Activated CD8-positive, alpha-beta T cell treated with anti-CD3 and anti-CD28 coated beads for 36 hours (primary cell): ENCODE results near the gene SCAF1. TPM values are rescaled to one million over a fixed set of nuclear protein-coding genes. Genes with fewer than 3 reads are reported as not detected.

Source experiments
- ATAC-seq: fragments of 200-7000 bp; cut with Tn5 transposase; one replicate; pipeline ENCODE4 v1.10.0; 2021; ENCODE audit warnings: mild to moderate bottlenecking, moderate library complexity
- CTCF ChIA-PET: fragments of 350-600 bp; sonication (Branson Sonifier 250); formaldehyde crosslinking; loops from one replicate; lab custom pipeline; 2021; ENCODE audit warnings: antibody characterized with exemption; lab: Charles Lee
- POLR2A ChIA-PET: fragments of 350-600 bp; sonication (Branson Sonifier 250); formaldehyde crosslinking; loops from one replicate; lab custom pipeline; 2021; ENCODE audit warnings: antibody characterized with exemption; lab: Charles Lee
- DNase-seq: peaks from one replicate; pipeline ENCODE4 v3.0.0-alpha.2; 2020
- H3K27ac Mint-ChIP-seq: one replicate; pipeline ENCODE4 v1.8.0; 2021; ENCODE audit warnings: mild to moderate bottlenecking, mixed read lengths
- H3K27me3 Mint-ChIP-seq: one replicate; pipeline ENCODE4 v1.8.0; 2021; ENCODE audit warnings: mixed read lengths
- H3K36me3 Mint-ChIP-seq: one replicate; pipeline ENCODE4 v1.8.0; 2021; ENCODE audit warnings: low read depth, mixed read lengths
- H3K4me1 Mint-ChIP-seq: one replicate; pipeline ENCODE4 v1.8.0; 2021; ENCODE audit warnings: low read depth, mixed read lengths
- H3K4me3 Mint-ChIP-seq: one replicate; pipeline ENCODE4 v1.8.0; 2021; ENCODE audit warnings: mild to moderate bottlenecking, moderate library complexity, mixed read lengths
- H3K9me3 Mint-ChIP-seq: one replicate; pipeline ENCODE4 v1.8.0; 2021; ENCODE audit warnings: mixed read lengths
- intact Hi-C: fragments of 100-400 bp; cut with micrococcal nuclease; formaldehyde crosslinking; loops from one replicate; pipeline ENCODE4 v1.10.0; 2022
- total RNA-seq, 2 experiments: library from RNA; stranded (reverse); gene quantifications; one replicate each; pipeline ENCODE4 v1.2.3, GENCODE V29; 2021
- TF ChIP-seq, protein P1 (sequence below): fragments of 200-600 bp; IDR thresholded peaks from one replicate; pipeline ENCODE4 v1.8.0; 2022; ENCODE audit warnings: antibody characterized with exemption, mild to moderate bottlenecking

SCAF1 gene
- total RNA-seq, 2 experiments from 2014 or later = 54.5 to 57.2 TPM

DNA sequence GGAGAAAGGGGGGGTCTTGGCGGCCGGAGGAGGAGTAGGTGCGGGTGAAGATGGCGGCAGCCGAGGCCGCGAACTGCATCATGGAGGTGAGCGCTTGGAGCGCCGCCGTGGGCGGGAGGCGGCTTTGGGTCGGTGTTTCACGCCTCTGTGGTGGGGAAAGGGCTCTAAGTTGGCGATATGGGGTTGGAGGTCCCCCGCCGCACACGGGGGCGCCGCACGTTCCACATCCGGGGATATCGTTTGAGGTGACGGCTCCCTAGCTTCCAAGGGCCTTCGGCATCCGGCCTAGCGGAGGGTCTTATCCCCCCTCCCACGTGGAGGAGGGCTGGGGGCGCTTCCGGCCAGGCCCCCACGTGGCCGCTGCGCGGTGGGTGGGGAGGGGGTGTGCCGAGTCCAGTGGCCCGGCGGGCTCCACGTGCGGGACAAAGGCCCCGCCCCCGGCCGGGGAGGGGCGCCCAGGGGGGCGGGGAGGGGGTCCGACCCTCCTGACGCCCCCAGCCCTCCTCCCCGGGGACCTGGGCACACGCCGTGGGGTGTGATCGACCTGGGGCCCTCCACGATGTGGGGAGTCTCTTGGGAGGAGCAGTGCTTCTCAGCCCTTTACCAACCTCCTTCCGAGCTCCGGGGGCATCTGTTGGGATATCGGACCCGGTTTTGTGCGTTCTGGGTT, 35.4 kb downstream of the SCAF1 start, which contains the start of gene PRMT1:
Gene PRMT1, plus strand, starts transcription at position 41 of the 670 bp plus-strand sequence. Its CDS starts 10 bp downstream, at position 51.
- no peak for ATAC-seq
- TF ChIP-seq, protein P1, sequence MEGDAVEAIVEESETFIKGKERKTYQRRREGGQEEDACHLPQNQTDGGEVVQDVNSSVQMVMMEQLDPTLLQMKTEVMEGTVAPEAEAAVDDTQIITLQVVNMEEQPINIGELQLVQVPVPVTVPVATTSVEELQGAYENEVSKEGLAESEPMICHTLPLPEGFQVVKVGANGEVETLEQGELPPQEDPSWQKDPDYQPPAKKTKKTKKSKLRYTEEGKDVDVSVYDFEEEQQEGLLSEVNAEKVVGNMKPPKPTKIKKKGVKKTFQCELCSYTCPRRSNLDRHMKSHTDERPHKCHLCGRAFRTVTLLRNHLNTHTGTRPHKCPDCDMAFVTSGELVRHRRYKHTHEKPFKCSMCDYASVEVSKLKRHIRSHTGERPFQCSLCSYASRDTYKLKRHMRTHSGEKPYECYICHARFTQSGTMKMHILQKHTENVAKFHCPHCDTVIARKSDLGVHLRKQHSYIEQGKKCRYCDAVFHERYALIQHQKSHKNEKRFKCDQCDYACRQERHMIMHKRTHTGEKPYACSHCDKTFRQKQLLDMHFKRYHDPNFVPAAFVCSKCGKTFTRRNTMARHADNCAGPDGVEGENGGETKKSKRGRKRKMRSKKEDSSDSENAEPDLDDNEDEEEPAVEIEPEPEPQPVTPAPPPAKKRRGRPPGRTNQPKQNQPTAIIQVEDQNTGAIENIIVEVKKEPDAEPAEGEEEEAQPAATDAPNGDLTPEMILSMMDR = no peak
- ChIA-PET CTCF (interaction anchor here (0.9 to 3.2 kb wide), 14 partner anchors 10 to 166 kb away, joined by 3 to 9 read pairs (median 4); partner anchors contain the start of genes BCL2L12, IRF3, RCN3 and RRAS), POLR2A (interaction anchor here (0.6 to 5.0 kb wide), 14 partner anchors 11 to 315 kb away, joined by 3 to 47 read pairs (median 4); partner anchors contain the start of genes ADM5, AP2A1, BCL2L12 and CPT1C)
- Mint-ChIP-seq H3K27ac (peak within 1 kb of the TSS; percentile 98), H3K9me3 (no peaks in the 10 kb centered on the region), H3K4me3 (peak within 1 kb of the TSS; percentile 98), H3K36me3 (peaks cover 23% of the 10 kb centered on the region), H3K4me1 (peaks cover 26% of the 10 kb centered on the region), H3K27me3 (no peaks in the 10 kb centered on the region)
- DNase-seq = no peak
- intact Hi-C loops = loop anchor here (5.0 kb wide), 2 partner anchors 35 to 85 kb away; partner anchors contain the start of genes PRR12, RRAS and SCAF1

DNA sequence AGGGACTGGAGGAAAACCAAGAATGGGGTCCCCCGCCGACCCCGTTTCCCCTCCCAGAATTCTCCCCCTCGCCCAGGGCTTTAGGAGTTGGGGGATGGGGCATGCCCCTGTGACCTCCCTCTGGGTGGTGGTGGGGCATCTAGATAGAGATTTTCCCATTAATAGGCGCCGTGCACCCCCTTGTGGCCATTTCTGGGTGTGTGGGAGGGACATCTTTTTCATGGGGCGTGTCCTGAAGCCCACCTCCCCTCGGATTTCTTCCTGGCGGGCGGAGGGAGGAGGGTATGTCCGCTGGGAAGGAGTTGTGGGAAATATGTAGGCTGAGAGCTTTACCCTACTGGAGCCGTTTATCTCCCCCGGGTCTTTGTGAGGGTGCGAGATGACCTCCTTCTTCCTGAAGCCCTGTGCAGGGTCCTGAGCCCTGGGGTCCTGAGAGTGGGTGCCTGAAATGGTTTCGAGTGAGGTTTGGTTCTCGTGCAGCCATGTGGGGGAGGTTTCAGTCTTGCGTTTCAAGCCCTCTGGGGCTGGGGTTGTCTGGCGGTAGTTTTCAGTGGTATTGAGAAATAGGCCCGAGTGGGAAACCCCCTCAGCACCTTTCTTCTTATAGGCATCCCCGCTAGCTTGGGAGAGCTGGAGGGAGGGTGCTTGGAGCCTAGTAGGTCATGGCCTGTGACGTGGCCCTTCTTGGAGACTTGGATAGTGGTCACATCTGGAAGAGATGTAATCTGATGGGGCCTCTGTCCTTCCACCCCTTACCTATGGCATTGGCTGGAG, 36.1 kb downstream of the SCAF1 start:
- peaks cover 27% of the 10 kb centered on the region for H3K36me3 Mint-ChIP-seq
- ATAC-seq = peak; percentile 8
- DNase-seq = peak; percentile 95
- ChIA-PET POLR2A (interaction anchor here (1.0 to 5.0 kb wide), 11 partner anchors 11 to 185 kb away, joined by 3 to 47 read pairs (median 5); partner anchors contain the start of genes ADM5, AP2A1, BCL2L12 and CPT1C), CTCF (interaction anchor here (0.7 to 3.2 kb wide), 18 partner anchors 10 to 171 kb away, joined by 3 to 9 read pairs (median 4); partner anchors contain the start of genes BCL2L12, IRF3, RCN3 and RRAS)
- TF ChIP-seq, protein P1 = peak; percentile 78
- intact Hi-C loops = loop anchor here (5.0 kb wide), 2 partner anchors 36 to 86 kb away; partner anchors contain the start of genes PRR12, RRAS and SCAF1
- H3K27ac Mint-ChIP-seq = peak overlapping the region; percentile 95
- peak overlapping the region; percentile 98 for H3K4me3 Mint-ChIP-seq
- no peaks in the 10 kb centered on the region for H3K27me3 Mint-ChIP-seq
- peaks cover 27% of the 10 kb centered on the region for H3K4me1 Mint-ChIP-seq
- H3K9me3 Mint-ChIP-seq = no peaks in the 10 kb centered on the region

DNA sequence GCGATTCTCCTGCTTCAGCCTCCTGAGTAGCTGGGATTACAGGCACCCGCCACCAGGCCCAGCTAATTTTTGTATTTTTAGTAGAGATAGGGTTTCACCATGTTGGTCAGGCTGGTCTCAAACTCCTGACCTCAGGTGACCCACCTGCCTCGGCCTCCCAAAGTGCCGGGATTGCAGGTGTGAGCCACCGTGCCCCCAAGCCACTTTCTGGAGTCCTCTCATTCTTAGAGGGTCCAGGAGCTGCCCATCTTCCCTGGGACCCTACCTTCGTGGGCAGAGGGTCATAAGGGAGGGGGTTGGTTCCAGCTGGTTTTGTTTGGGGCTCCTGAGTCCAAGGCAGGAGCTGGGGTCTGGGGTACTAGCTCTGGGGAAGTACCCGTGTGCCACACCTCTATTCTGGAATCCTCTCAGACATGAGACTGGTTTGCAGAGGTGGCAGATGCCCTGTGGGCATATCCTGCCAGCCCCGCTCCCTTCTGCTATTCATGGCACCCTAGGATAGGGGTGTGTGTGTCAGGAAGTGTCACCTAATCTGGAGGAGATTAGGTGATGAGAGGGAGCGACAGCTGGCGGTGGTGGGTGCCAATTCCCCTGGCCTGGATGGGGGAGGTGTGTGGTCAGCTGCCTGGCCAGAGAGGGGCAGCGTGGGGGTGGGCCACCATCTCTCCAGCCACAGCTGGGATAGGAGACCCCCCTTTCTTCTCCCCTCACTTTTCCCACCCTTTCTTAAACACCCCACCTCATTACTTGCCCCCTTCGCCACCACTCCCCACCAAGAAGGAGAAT, 37.2 kb downstream of the SCAF1 start:
- Mint-ChIP-seq H3K27me3 (no peaks in the 10 kb centered on the region), H3K4me3 (peak overlapping the region; percentile 98), H3K4me1 (peaks cover 29% of the 10 kb centered on the region), H3K27ac (peak overlapping the region; percentile 95), H3K9me3 (no peaks in the 10 kb centered on the region), H3K36me3 (peaks cover 34% of the 10 kb centered on the region)
- TF ChIP-seq, protein P1 = no peak
- intact Hi-C loops = loop anchor here (5.0 kb wide), 2 partner anchors 37 to 87 kb away; partner anchors contain the start of genes PRR12, RRAS and SCAF1
- ChIA-PET POLR2A (interaction anchor here (1.1 to 5.0 kb wide), 7 partner anchors 11 to 145 kb away, joined by 3 to 47 read pairs (median 5); partner anchors contain the start of genes ADM5, BCL2L12, CPT1C and IRF3), CTCF (interaction anchor here (0.7 to 2.0 kb wide), 12 partner anchors 8 to 172 kb away, joined by 3 to 7 read pairs (median 4); partner anchors contain the start of genes ADM5, BCL2L12 and IRF3)
- no peak for DNase-seq
- no peak for ATAC-seq

DNA sequence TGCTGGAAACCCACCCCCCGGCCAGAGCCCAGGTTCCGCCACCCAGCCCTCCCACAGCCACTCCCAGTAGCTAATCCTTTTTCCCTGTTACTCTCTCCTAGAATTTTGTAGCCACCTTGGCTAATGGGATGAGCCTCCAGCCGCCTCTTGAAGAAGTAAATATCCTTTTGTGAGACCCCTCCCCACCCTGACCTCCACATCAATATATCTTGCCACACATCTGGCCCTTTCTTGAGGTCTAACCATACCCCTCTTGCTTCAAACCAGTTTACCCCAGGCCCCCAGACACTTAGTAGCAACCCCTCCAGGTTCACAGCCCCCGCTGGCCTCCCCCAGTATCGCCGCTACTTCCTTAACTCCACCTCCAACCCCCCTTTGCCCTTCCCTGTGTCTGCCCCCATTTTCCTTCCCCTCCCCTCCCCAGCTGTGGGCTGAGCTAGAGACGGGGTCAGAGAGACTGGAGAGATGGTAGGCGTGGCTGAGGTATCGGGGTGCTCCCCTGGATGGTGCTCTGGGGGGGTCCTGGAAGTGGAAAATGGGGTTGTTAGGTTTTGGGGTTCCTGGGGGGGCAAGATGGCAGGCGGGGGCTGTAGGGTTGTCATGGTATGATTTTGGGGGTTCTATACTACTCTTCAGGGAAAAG, 37.9 kb downstream of the SCAF1 start:
- Mint-ChIP-seq H3K9me3 (no peaks in the 10 kb centered on the region), H3K36me3 (peaks cover 38% of the 10 kb centered on the region), H3K27ac (peak overlapping the region; percentile 81), H3K27me3 (no peaks in the 10 kb centered on the region), H3K4me1 (peaks cover 30% of the 10 kb centered on the region), H3K4me3 (peak overlapping the region; percentile 98)
- ChIA-PET CTCF (interaction anchor here (0.7 to 1.4 kb wide), 4 partner anchors 8 to 173 kb away, joined by 4 to 5 read pairs (median 4); partner anchors contain the start of gene ADM5), POLR2A (interaction anchor here (0.6 to 3.1 kb wide), 3 partner anchors 10 to 84 kb away, joined by 3 to 23 read pairs (median 3); partner anchors contain the start of genes ADM5 and CPT1C)
- no peak for ATAC-seq
- peak; percentile 29 for DNase-seq
- TF ChIP-seq, protein P1 = no peak
- intact Hi-C loops = loop anchor here (5.0 kb wide), 2 partner anchors 38 to 88 kb away; partner anchors contain the start of genes PRR12, RRAS and SCAF1
